ENCODE data around the gene ENG. TPM values are rescaled to one million over a fixed set of nuclear protein-coding genes. Genes with fewer than 3 reads are reported as not detected.

The ENG gene
- polyA plus RNA-seq, 3 donors: 15.7 to 26.0 (median 17.9) TPM

DNA sequence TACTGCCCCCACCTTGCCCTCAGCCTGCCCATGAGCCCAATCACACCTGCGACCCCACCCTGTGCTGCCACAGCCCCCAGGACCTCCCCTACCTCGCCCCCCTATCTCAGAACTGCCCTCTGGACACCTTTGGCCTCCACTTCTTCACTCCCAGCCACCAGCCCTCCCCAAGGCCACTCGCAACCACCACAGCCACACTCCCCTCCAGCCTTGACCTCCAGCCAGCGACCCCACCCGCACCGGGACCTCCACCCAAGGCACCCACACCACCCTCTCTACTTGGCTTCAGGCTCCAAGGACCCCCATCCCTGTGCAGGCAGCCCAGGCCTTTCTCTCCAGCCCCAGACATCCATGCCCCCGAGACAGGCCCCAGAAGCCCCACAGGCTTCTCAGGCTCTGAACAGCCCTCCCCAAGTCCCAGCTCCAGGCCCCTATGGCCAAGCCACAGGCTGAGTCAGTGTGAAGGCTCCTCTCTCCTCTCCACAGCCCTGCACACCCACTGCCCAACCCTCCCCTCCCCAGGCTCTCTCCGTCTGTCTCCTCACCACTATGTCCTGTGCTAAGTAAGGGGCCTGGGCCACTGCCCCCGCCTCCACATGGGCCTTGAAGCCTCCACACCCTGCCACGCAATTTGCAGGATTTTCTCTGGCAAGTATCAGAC is 21.0 kb upstream of the ENG start:
- 96% methylated on average over 10 of the region's 10 CpGs for WGBS (ENCODE audit: insufficient coverage)
- H4K20me1 ChIP-seq (ENCODE audit: insufficient read depth, low read length): no peaks in the 10 kb centered on the region
- H3K4me3 ChIP-seq (replicated peaks in 1 of 3; ENCODE audit: low read depth in 2 of 3, low read length in 3 of 3): no peak overlapping the region
- Mint-ChIP-seq H3K9me3 (peaks cover 0 to 4% (median 0%) of the 10 kb centered on the region in 7 donors), H3K4me3 (no peak overlapping the region), H3K36me3 (no peaks in the 10 kb centered on the region), H3K27me3 (ENCODE audit: low read depth in 3 of 3) (peaks cover 16 to 25% (median 16%) of the 10 kb centered on the region in 3 donors), H3K27ac (no peak overlapping the region), H3K4me1 (peaks cover 7% of the 10 kb centered on the region)
- peaks cover 6 to 20% of the 10 kb centered on the region in 2 donors for H3K27me3 ChIP-seq (ENCODE audit: control insufficient read depth in 2 of 2, insufficient read depth in 2 of 2, low read length in 2 of 2)
- H3K27ac ChIP-seq (ENCODE audit: low read depth in 1 of 2, low read length in 2 of 2): no peak overlapping the region
- H3K36me3 ChIP-seq (replicated peaks in 1 of 2; ENCODE audit: control insufficient read depth in 1 of 2, insufficient read depth in 2 of 2, low read length in 2 of 2): no peaks in the 10 kb centered on the region
- DNase-seq: no peak
- H3K4me1 ChIP-seq (ENCODE audit: control insufficient read depth in 1 of 2, insufficient read depth in 2 of 2, low read length in 2 of 2): peaks cover 3 to 10% of the 10 kb centered on the region in 2 donors
- no peak overlapping the region for H3K9ac ChIP-seq (ENCODE audit: insufficient read depth, low read length, poor library complexity, severe bottlenecking)
- no peak overlapping the region for H3K4me2 ChIP-seq (replicated peaks; ENCODE audit: extremely low read depth, low read length, poor library complexity, severe bottlenecking)
- H2AFZ ChIP-seq (ENCODE audit: insufficient read depth, low read depth, low read length, poor library complexity, severe bottlenecking): no peak overlapping the region
- intact Hi-C loops (cut with micrococcal nuclease): loop anchor here in 1 of 2 donors (10.0 kb wide), 1 partner anchor 371 kb away; no protein-coding TSS in a partner anchor
- TF ChIP-seq, protein P1, sequence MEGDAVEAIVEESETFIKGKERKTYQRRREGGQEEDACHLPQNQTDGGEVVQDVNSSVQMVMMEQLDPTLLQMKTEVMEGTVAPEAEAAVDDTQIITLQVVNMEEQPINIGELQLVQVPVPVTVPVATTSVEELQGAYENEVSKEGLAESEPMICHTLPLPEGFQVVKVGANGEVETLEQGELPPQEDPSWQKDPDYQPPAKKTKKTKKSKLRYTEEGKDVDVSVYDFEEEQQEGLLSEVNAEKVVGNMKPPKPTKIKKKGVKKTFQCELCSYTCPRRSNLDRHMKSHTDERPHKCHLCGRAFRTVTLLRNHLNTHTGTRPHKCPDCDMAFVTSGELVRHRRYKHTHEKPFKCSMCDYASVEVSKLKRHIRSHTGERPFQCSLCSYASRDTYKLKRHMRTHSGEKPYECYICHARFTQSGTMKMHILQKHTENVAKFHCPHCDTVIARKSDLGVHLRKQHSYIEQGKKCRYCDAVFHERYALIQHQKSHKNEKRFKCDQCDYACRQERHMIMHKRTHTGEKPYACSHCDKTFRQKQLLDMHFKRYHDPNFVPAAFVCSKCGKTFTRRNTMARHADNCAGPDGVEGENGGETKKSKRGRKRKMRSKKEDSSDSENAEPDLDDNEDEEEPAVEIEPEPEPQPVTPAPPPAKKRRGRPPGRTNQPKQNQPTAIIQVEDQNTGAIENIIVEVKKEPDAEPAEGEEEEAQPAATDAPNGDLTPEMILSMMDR (IDR thresholded peaks at IDR 0.05): no peak
- no peaks in the 10 kb centered on the region for H3K79me2 ChIP-seq (ENCODE audit: insufficient read depth, low read length)
- H3K9me3 ChIP-seq (replicated peaks in 1 of 2; ENCODE audit: control insufficient read depth in 1 of 2, insufficient read depth in 1 of 2, low read length in 2 of 2): no peaks in the 10 kb centered on the region

DNA sequence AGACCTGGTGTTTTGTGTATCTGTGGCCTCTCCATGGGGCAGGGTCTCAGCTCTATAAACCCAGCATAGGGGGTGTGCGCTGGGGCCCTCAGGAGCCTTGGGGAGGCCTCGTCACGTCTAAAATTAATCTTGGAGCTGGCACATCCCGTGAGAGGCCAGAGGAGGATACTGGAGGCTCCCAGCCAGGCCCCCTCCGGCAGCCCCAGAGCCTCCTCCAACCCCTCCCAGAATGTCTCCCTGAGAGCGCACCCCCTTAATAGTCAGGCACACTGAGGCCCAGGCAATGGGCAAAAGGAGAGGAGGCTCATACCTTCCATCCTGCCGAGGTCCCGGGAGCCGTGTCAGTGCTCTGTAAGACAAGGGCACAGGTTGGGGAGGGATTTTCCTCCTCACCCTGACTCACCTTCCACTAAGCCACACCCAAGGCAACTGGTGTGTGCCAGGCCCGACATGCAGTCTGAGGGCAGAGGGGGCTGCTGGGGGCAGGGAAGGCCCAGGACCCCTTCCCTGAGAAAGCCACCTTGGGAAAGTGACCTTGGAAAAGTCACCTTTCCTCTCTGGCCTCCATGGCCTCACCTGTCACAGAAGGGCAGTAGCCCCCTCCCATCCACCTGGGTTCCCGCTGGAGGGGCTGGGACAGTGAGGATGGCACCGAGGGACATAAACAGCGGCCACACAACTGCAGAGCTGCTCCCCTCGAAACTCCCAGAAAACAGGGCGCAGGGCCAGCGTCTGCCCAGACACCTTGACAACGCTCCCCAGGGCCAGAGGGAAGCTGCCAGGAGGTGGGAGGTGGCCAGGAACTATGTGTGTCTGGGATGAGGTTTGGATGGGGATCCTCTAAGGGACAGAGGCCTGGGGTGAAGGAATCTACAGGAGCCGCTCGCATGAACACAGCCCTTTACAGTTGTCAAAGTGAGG is 20.1 kb upstream of the ENG start:
- H3K9ac ChIP-seq (ENCODE audit: insufficient read depth, low read length, poor library complexity, severe bottlenecking): no peak overlapping the region
- WGBS (ENCODE audit: insufficient coverage): 95% methylated on average over 12 of the region's 19 CpGs
- H3K27ac Mint-ChIP-seq: no peak overlapping the region

More for the DNA sequence above, 20.1 kb upstream of the ENG start:
- Histone ChIP-seq H3K27ac (ENCODE audit: low read depth in 1 of 2, low read length in 2 of 2) (no peak overlapping the region), H3K4me3 (replicated peaks in 1 of 3; ENCODE audit: low read depth in 2 of 3, low read length in 3 of 3) (no peak overlapping the region), H2AFZ (ENCODE audit: insufficient read depth, low read depth, low read length, poor library complexity, severe bottlenecking) (no peak overlapping the region), H3K79me2 (ENCODE audit: insufficient read depth, low read length) (no peaks in the 10 kb centered on the region), H3K4me1 (ENCODE audit: control insufficient read depth in 1 of 2, insufficient read depth in 2 of 2, low read length in 2 of 2) (peaks cover 6 to 13% of the 10 kb centered on the region in 2 donors), H4K20me1 (ENCODE audit: insufficient read depth, low read length) (no peaks in the 10 kb centered on the region), H3K4me2 (replicated peaks; ENCODE audit: extremely low read depth, low read length, poor library complexity, severe bottlenecking) (no peak overlapping the region), H3K27me3 (ENCODE audit: control insufficient read depth in 2 of 2, insufficient read depth in 2 of 2, low read length in 2 of 2) (peaks cover 6 to 20% of the 10 kb centered on the region in 2 donors), H3K9me3 (replicated peaks in 1 of 2; ENCODE audit: control insufficient read depth in 1 of 2, insufficient read depth in 1 of 2, low read length in 2 of 2) (no peaks in the 10 kb centered on the region), H3K36me3 (replicated peaks in 1 of 2; ENCODE audit: control insufficient read depth in 1 of 2, insufficient read depth in 2 of 2, low read length in 2 of 2) (no peaks in the 10 kb centered on the region)
- intact Hi-C loops (cut with micrococcal nuclease): loop anchor here in 1 of 2 donors (10.0 kb wide), 1 partner anchor 370 kb away; no protein-coding TSS in a partner anchor
- H3K27me3 Mint-ChIP-seq (ENCODE audit: low read depth in 3 of 3): peaks cover 16 to 25% (median 17%) of the 10 kb centered on the region in 3 donors
- H3K4me3 Mint-ChIP-seq: no peak overlapping the region
- peaks cover 10% of the 10 kb centered on the region for H3K4me1 Mint-ChIP-seq
- no peak for DNase-seq
- no peaks in the 10 kb centered on the region for H3K36me3 Mint-ChIP-seq
- peaks cover 0 to 4% (median 0%) of the 10 kb centered on the region in 7 donors for H3K9me3 Mint-ChIP-seq
- TF ChIP-seq, protein P1 (IDR thresholded peaks at IDR 0.05): no peak

Data from CD14-positive monocyte (primary cell).